AG04449 (cell line): ENCODE results near the gene HERPUD2.

Experiments
- CTCF ChIA-PET: fragments of 350-600 bp; formaldehyde crosslinking; extraction: SDS; loops from one replicate; lab custom pipeline; 2021; ENCODE audit warnings: antibody characterized with exemption; lab: Yijun Ruan, JAX
- POLR2A ChIA-PET: fragments of 400-600, 350-600 bp; formaldehyde crosslinking; extraction: SDS; loops from one replicate; lab custom pipeline; 2020; ENCODE audit warnings: antibody characterized with exemption, inconsistent platforms; lab: Yijun Ruan, JAX
- DNase-seq: peaks from one replicate; pipeline ENCODE4 v3.0.0-alpha.2; 2010; ENCODE audit warnings: low read depth, low spot score
- H3K4me3 ChIP-seq: 2 replicates; pipeline ENCODE4 v1.5.1; 2011; ENCODE audit warnings: low read depth, mild to moderate bottlenecking, control low read depth, low read length
- TF ChIP-seq, protein P1 (sequence below): IDR thresholded peaks from one replicate; pipeline ENCODE4 v1.5.1; 2011; ENCODE audit warnings: mild to moderate bottlenecking, moderate library complexity, low read length, control low read depth, inconsistent platforms; ENCODE audit not compliant: insufficient read depth; ENCODE audit errors: missing control alignments

HERPUD2 gene

DNA sequence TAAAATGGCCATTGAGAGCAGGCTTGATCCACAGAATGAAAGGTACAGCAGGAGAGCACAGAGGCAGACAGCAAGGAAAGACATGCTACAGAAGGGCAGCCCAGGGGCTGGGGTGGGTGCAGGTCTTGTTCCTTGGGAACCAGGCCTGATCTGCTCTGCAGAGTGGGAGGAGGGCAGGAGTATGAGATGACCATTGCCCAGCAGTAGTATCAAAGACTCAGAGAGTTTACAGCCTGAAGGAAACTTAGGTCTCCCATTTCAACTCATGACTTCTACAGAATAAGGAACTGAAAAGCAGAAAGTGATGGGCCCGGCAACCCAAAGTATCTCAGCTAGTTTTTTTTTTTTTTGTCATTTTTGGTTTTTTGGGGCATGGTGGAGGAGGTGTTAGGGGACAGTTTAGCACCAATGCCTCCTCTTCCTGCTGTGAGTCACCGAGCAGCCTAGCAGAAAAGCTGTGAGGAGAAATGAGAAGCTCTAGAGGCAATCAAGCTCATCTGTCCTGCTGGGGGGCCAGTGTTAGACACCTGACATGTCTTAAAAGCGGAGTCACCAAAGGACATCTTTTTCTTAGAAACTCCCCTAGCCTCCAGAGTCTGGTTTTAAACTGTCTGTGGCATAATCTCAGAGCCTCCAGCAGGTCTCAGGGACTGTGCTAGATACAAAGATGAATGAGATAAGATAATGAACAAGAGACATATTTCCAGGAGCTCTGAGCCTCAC lies 34.3 kb upstream of the HERPUD2 start:
- ChIA-PET POLR2A (no interaction called here), CTCF (interaction anchor here (1.2 to 1.4 kb wide), 3 partner anchors 16 to 19 kb away, joined by 3 read pairs; no protein-coding TSS in a partner anchor)
- TF ChIP-seq, protein P1, sequence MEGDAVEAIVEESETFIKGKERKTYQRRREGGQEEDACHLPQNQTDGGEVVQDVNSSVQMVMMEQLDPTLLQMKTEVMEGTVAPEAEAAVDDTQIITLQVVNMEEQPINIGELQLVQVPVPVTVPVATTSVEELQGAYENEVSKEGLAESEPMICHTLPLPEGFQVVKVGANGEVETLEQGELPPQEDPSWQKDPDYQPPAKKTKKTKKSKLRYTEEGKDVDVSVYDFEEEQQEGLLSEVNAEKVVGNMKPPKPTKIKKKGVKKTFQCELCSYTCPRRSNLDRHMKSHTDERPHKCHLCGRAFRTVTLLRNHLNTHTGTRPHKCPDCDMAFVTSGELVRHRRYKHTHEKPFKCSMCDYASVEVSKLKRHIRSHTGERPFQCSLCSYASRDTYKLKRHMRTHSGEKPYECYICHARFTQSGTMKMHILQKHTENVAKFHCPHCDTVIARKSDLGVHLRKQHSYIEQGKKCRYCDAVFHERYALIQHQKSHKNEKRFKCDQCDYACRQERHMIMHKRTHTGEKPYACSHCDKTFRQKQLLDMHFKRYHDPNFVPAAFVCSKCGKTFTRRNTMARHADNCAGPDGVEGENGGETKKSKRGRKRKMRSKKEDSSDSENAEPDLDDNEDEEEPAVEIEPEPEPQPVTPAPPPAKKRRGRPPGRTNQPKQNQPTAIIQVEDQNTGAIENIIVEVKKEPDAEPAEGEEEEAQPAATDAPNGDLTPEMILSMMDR: no peak
- H3K4me3 ChIP-seq: no peak overlapping the region
- DNase-seq: no peak

DNA sequence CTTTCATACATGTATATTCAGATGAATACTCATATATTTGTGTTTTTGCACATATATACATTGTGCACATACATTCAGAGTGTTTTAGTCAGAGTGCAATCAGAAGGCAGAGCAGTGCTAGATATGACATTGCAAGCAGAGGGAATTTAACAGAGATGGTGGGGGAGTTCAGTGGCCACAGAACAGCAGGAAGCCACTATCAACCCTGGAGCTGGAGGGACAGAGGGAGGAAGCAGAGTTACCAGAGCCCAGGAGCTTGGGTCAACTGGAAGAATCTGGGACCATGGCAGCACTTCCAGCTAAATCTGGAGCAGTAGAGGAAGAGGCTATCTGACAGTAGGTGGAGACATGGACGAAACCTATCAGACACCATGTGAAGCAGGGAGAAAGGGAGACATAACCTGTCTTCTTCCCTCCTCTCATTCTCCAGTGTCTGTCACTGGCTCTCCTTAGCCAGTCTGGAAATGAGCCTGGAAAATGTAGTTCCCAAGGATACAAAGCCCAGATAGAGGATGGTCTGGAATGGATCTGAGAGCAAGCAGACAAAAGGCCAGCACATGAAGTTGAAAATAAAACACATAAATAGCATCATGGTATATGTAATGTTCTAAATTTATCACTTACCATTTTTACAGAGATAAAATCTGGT lies 33.6 kb upstream of the HERPUD2 start:
- ChIA-PET POLR2A (no interaction called here), CTCF (interaction anchor here (1.2 to 2.3 kb wide), 3 partner anchors 15 to 19 kb away, joined by 3 to 8 read pairs (median 3); no protein-coding TSS in a partner anchor)
- DNase-seq: no peak
- TF ChIP-seq, protein P1: no peak
- H3K4me3 ChIP-seq: no peak overlapping the region

DNA sequence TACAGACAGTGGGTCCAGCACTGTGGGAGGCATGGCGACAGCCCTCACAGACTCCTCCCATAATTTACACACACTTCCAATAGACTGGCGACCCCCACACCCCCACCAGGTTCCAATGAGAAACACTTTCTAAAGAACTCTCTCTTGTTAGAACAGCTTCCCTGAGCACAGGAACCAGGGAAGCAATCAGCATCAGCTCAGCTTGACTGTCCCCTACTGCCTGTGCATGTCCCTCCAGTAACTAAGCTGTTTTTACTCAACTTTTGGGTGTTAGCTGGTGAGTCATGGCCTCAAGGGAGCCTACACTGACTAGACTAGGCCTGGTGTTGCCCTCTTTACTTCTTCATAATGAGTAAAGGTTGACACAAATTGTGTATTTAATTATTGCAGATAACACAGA lies 32.6 kb upstream of the HERPUD2 start:
- TF ChIP-seq, protein P1: no peak
- CTCF ChIA-PET: interaction anchor here (1.2 to 2.3 kb wide), 2 partner anchors 14 to 18 kb away, joined by 3 to 8 read pairs; no protein-coding TSS in a partner anchor
- POLR2A ChIA-PET: no interaction called here
- no peak for DNase-seq
- no peak overlapping the region for H3K4me3 ChIP-seq

DNA sequence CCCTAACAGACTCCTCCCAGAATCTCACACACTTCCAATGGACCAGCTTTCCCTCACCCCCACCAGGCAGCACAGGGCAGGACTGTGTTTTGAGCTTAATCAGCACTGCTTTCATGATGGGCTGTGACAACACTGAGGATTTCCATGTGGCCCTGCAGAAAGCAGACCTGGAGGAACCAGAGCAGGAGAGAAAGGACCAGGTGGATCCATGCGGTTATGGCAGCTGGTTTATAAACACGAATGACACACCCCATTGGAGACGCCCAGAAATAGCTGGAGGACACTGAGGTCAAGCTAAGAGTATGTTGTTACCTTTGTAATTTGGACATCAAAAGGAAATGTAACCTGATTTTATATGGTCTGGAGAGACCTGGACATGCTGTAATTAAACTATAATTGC lies 31.7 kb upstream of the HERPUD2 start:
- ChIA-PET POLR2A (no interaction called here), CTCF (interaction anchor here (0.9 to 2.3 kb wide), 3 partner anchors 17 to 180 kb away, joined by 3 to 8 read pairs (median 4); no protein-coding TSS in a partner anchor)
- H3K4me3 ChIP-seq: no peak overlapping the region
- TF ChIP-seq, protein P1: no peak
- no peak for DNase-seq

DNA sequence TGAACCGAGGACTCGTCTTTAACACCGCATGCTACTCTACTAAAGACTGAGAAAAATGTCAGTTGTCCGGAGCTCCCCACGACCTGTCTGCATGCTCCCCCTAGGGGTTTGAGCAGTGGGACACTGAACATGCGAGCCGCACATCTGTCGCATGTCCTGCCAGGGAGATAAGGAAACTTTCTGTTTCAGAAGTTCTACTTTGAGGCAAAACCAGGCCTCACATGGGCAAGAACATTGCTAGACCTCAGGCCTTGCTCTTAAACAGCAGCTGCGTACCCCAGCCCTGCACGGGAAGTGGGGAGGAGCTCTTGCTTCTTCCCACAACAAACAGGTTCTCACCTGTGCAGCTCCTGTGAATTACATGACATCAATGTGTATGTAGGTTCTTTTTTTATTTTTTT lies 30.3 kb upstream of the HERPUD2 start:
- ChIA-PET POLR2A (no interaction called here), CTCF (interaction anchor here (0.7 to 1.7 kb wide), 2 partner anchors 32 to 182 kb away, joined by 3 to 4 read pairs; no protein-coding TSS in a partner anchor)
- TF ChIP-seq, protein P1: no peak
- DNase-seq: no peak
- no peak overlapping the region for H3K4me3 ChIP-seq

DNA sequence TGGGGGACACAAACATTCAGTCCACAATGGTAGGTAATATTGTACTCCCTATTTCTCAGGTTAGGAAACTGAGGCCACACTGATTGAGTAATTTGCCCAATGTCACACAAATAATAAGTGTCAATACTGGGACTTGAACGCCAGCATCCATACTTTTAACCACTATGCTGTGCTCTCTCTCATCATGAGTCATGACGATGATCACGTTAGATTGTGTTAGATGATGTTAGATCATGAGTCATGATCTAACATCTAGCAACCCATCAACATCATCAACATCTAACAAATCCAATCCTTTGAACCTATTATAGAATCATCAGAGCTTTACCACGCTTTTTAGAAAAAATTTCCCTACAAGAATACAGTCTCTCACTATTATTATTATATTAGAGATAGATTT lies 28.1 kb upstream of the HERPUD2 start:
- TF ChIP-seq, protein P1: no peak
- CTCF ChIA-PET: interaction anchor here (1.5 to 2.4 kb wide), 2 partner anchors 11 to 14 kb away, joined by 4 to 7 read pairs; no protein-coding TSS in a partner anchor
- POLR2A ChIA-PET: interaction anchor here (0.6 kb wide), 1 partner anchor 23 kb away, joined by 5 read pairs; no protein-coding TSS in a partner anchor
- no peak overlapping the region for H3K4me3 ChIP-seq
- no peak for DNase-seq
